ENCODE measurements around the gene RSU1. TPM values are rescaled to one million over a fixed set of nuclear protein-coding genes. Genes with fewer than 3 reads are reported as not detected.

The RSU1 gene
- total and polyA plus RNA-seq, 10 of the 15 experiments (the other 5 are each of a cell fraction or from before 2014, with no cell fraction given), result 49.2 to 139 (median 81.3) TPM

- FAIRE-seq, result no peak
Measured at GRCh38 chr10:16737420-16737819, 79.8 kb downstream of the RSU1 start.

More at GRCh38 chr10:16737420-16737819, 79.8 kb downstream of the RSU1 start:
- Histone ChIP-seq H3K4me1 (ENCODE audit: control insufficient read depth, insufficient read depth, low read length) (no peaks in the 10 kb centered on the region), H2AFZ (ENCODE audit: control insufficient read depth, low read depth, low read length) (no peak overlapping the region), H3K9ac (ENCODE audit: control insufficient read depth, insufficient read depth, low read length) (no peak overlapping the region), H4K20me1 (ENCODE audit: control insufficient read depth, insufficient read depth) (no peaks in the 10 kb centered on the region), H3K79me2 (ENCODE audit: control insufficient read depth, insufficient read depth, low read length) (no peaks in the 10 kb centered on the region), H3K27ac (ENCODE audit: control insufficient read depth, insufficient read depth) (no peak overlapping the region), H3K36me3 (ENCODE audit: control insufficient read depth in 2 of 2, insufficient read depth in 2 of 2, low read length in 1 of 2) (no peaks in the 10 kb centered on the region; a peak in 1 of 4 replicates), H3K4me3 (no peak overlapping the region), H3K9me3 (replicated peaks; ENCODE audit: control insufficient read depth, insufficient read depth, low read length) (no peaks in the 10 kb centered on the region; the same call in 2 of the 3 replicates), H3K27me3 (replicated peaks in 1 of 2; ENCODE audit: control insufficient read depth in 2 of 2, insufficient read depth in 2 of 2, low read length in 1 of 2) (no peaks in the 10 kb centered on the region), H3K4me2 (ENCODE audit: control insufficient read depth, insufficient read depth) (no peak overlapping the region)
- in situ Hi-C loops (cut with MboI) (no loop called here), intact Hi-C loops (cut with micrococcal nuclease; ENCODE audit: unreplicated experiment) (no loop called here)
- TF ChIP-seq RCOR1 (conservative IDR thresholded peaks at IDR 0.05; ENCODE audit: low read depth, low read length) (no peak), CHD2 (IDR thresholded peaks at IDR 0.05; ENCODE audit: borderline replicate concordance, low read depth, low read length) (no peak), MXI1 (IDR thresholded peaks at IDR 0.05; ENCODE audit: low read depth, low read length) (no peak), FOXM1 (IDR thresholded peaks at IDR 0.05; ENCODE audit: low read depth, low read length) (no peak), SUPT20H (IDR thresholded peaks at IDR 0.05; ENCODE audit: borderline replicate concordance, control insufficient read depth, low read depth, low read length) (no peak), PAX5 (IDR thresholded peaks at IDR 0.05; ENCODE audit: borderline replicate concordance, low read depth, low read length) (no peak), MTA2 (IDR thresholded peaks at IDR 0.05; ENCODE audit: low read depth) (no peak), RELA (IDR thresholded peaks at IDR 0.05; ENCODE audit: borderline replicate concordance, partially characterized antibody) (no peak), IRF5 (IDR thresholded peaks at IDR 0.05; ENCODE audit: borderline replicate concordance) (no peak), SPI1 (IDR thresholded peaks at IDR 0.05; ENCODE audit: borderline replicate concordance, insufficient read depth, low read depth, low read length) (no peak), SRF (IDR thresholded peaks at IDR 0.05; ENCODE audit: low read depth in 2 of 2, low read length in 2 of 2) (no peak), SMAD1 (IDR thresholded peaks at IDR 0.05; ENCODE audit: low read depth, partially characterized antibody) (no peak), HDGF (IDR thresholded peaks at IDR 0.05) (no peak), RB1 (IDR thresholded peaks at IDR 0.05; ENCODE audit: borderline replicate concordance) (no peak), WRNIP1 (IDR thresholded peaks at IDR 0.05; ENCODE audit: borderline replicate concordance, low read depth, low read length) (no peak)
- TF ChIP-seq, protein P1, sequence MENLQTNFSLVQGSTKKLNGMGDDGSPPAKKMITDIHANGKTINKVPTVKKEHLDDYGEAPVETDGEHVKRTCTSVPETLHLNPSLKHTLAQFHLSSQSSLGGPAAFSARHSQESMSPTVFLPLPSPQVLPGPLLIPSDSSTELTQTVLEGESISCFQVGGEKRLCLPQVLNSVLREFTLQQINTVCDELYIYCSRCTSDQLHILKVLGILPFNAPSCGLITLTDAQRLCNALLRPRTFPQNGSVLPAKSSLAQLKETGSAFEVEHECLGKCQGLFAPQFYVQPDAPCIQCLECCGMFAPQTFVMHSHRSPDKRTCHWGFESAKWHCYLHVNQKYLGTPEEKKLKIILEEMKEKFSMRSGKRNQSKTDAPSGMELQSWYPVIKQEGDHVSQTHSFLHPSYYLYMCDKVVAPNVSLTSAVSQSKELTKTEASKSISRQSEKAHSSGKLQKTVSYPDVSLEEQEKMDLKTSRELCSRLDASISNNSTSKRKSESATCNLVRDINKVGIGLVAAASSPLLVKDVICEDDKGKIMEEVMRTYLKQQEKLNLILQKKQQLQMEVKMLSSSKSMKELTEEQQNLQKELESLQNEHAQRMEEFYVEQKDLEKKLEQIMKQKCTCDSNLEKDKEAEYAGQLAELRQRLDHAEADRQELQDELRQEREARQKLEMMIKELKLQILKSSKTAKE (IDR thresholded peaks at IDR 0.05; ENCODE audit: low read depth, poor library complexity, severe bottlenecking), result no peak
- TF ChIP-seq, protein P2, sequence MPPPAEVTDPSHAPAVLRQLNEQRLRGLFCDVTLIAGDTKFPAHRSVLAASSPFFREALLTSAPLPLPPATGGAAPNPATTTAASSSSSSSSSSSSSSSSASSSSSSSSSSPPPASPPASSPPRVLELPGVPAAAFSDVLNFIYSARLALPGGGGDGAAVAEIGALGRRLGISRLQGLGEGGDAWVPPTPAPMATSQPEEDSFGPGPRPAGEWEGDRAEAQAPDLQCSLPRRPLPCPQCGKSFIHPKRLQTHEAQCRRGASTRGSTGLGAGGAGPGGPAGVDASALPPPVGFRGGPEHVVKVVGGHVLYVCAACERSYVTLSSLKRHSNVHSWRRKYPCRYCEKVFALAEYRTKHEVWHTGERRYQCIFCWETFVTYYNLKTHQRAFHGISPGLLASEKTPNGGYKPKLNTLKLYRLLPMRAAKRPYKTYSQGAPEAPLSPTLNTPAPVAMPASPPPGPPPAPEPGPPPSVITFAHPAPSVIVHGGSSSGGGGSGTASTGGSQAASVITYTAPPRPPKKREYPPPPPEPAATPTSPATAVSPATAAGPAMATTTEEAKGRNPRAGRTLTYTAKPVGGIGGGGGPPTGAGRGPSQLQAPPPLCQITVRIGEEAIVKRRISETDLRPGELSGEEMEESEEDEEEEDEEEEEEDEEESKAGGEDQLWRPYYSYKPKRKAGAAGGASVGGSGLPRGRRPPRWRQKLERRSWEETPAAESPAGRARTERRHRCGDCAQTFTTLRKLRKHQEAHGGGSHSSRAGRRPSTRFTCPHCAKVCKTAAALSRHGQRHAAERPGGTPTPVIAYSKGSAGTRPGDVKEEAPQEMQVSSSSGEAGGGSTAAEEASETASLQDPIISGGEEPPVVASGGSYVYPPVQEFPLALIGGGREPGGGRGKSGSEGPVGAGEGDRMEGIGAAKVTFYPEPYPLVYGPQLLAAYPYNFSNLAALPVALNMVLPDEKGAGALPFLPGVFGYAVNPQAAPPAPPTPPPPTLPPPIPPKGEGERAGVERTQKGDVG (CRISPR knock-in tag; IDR thresholded peaks at IDR 0.05), result no peak
- TF ChIP-seq, protein P3, sequence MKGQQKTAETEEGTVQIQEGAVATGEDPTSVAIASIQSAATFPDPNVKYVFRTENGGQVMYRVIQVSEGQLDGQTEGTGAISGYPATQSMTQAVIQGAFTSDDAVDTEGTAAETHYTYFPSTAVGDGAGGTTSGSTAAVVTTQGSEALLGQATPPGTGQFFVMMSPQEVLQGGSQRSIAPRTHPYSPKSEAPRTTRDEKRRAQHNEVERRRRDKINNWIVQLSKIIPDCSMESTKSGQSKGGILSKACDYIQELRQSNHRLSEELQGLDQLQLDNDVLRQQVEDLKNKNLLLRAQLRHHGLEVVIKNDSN (IDR thresholded peaks at IDR 0.05; ENCODE audit: borderline replicate concordance, extremely low read length, insufficient read depth, low read depth, low read length), result no peak
- no TSS peak for BruUV-seq (replicated peaks)
- 100% methylated on average over 2 of the region's 2 CpGs for WGBS (ENCODE audit: insufficient coverage, insufficient replicate concordance, low lambda C conversion rate, missing lambda C conversion rate)
- ChIA-PET RAD21 (ENCODE audit: unreplicated experiment) (no interaction called here), POLR2A (no interaction called here), CTCF (no interaction called here), SMC1A (ENCODE audit: uncharacterized antibody, unreplicated experiment) (interaction anchor here (1.0 kb wide), 1 partner anchor 193 kb away, joined by 5 read pairs; no protein-coding TSS in a partner anchor)
- DNase-seq (ENCODE audit: low read depth, low spot score) (no peak), ATAC-seq (no peak)
